ENCODE data around the gene MYL5.
"Not testable (repeated sequence)": the region's sequence is repeated elsewhere in the genome, so short reads cannot be mapped to it uniquely, and the experiment has no call there.

Gene MYL5

DNA sequence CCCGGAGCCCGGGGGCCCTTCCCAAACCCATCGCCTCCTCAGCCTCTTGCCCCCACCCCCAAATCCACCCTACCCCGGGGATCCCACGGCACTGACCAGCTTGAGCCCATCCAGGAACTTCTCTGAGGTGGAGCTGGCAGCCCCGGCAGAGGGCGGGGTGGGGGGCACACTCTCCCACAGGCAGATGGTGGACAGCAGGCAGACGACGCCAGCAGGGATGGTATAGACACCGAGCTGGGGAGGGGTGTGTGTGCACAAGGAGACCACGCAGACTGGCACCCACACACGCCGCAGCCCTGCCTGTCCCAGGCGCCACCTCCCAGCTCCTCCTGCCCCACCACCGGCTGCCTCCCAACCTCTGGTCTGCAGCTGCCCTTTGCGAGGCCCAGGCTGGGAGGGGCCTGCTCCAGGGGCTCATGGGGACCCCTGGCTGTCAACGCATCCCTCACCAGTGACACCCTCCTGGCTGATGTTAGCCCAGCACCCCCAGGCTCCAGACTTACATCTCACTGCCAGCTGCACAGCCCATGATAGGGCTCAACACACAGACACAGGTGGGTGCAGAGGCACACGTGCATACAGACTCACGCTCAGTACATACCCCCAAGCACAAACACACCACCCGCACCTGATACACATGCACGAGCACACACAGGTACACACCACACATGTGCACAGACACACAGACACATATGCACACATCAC, 10.4 kb downstream of the MYL5 start:
- DNase-seq (ENCODE audit: low spot score): no peak

DNA sequence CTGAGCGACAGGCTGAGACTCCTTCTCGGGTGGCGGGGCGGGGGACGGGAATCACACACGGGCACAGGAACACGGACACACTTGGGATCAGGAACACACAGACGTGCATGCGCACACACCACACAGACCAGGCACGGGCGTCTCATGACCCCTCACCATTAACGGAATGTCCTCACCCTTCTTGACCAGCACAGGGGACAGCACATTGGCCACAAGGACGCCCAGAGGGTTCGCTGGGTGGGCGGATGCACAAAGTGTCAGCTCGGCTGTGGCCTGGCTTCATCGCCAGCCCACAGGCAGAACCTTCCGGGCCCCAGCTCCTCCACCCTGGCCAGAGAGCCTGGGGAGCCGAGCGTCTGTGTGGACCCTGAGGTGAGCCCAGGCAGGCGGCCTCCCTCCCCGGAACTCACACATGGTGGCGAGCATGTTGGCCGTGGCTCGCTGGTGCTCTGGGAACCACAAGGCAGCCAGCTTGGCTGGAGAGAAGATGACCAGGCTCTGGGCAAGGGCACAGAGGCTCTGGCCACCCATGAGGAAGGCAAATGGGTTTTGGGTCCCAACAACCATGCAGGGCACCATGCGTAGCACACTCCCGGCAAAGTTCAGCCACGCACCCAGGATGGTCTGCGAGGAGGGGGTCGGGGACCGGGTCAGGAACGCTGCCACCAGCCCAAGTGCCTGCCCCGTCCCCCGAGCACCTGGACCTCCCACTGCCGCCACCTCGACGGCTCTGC, 11.5 kb downstream of the MYL5 start:
- no peak for DNase-seq (ENCODE audit: low spot score)

DNA sequence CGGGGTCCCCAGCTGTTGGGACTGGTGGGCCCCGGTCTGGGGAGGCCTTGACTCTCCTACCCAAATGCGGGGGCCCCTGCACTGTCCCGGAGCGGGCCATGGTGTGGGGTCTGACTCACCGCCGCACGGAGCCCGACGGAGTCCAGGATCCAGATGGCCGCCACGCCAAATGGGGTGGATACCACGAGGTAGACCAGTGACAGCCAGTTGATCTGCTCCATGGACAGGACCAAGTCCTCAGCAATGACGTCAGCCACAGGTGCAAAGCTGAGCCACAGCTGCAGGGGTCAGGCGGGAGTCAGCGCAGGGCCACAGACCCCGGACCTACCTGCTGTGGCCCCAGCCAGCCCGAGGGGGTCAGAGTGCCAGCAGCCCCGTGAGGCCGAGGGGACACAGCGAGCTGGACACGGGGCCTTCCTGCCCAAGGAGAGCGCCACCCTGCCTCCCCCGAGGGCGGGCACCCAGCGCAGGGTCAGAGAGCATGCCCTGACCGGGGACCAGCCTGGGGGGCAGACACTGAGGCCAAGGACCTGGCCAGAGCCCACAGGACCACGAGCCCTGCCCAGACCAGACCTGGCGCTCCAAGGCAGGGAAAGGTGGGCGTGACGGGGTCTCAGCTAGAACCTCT, 12.2 kb downstream of the MYL5 start:
- no peak for DNase-seq (ENCODE audit: low spot score)

DNA sequence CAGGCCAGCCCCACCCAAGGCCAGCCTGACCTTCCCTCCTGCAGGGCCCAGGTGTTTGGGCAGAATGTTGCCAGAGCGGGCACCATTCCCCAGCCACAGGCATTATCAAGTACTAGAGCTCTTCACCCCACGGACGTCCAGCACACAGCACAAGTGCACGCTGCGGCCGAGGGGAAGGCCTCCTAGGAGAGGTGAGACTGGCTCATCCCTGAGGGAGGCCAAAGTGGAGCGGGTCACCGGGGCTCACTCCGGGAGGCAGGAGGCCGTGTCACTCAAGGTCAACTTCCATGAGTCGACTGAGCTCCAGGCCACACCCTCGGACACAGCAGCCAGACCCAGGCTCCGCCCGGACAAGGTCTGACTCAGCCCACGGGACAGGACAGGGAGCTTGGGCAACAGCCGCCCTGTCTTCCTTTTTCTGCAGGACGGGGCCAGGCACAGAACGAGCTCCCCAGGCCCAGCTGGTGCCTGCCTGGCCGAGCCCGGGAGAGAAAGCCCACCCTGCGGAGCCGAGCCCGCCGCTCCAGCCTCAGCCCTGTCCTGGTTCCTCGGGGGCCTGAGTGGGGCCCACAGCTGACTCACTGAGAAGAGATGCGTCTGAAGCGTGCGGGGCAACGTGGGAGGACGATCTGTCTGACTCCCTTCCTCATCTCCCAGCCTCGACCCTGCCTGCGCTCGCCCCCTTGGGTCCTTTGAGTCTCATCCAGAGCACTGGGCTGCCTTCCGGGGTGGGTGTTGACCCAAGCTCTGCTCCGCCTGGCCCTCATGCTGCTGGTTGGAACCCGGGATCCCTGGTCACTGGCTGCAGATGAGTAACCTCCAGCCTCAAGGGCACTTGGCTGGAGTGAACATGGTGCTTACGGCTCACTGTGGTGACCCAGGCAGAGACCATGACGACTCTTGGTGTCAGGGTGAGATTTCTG, 13.0 kb downstream of the MYL5 start:
- DNase-seq (ENCODE audit: low spot score): no peak

DNA sequence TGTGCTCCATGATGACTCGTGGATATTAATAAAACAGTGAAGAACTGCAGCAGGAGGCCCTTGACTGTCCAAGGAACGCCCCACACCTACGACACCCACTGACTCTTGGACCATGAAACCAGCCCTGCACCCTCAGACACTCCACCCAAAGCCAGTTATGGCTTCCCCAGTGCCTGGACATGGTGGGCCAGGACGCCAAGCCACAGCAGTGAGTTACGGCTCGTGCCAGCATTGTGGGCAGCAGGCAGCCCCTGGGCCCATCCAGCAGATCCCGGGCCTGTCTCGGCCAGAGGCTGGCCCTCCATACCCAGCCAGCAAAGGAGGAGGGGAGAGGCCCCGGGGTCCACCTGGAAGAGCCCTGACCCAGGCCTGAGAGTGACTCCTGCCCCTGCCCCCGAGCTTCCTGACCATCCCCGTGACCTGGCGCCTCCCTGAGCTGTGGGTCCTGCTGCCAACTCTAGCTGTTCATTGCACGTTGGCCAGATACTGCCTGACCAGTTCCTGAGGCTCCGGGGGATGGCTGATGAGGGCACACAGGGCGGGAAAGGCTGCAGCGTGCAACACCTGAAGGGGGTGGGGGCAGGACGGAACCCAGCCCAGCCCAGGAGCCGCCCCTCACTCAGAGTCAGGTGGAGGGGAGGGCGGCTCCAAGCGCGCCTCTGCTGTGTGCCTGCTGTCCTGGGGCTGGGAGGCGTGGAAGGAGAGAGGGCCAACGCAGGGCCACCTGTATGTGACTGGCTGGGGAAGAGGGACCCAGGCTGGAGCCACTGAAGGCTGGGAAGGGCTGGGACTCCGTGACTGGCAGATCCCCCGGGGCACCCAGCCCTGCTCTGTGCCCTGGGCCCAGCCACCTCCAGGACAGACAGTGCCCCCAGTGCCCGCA, 13.9 kb downstream of the MYL5 start:
- no peak for DNase-seq (ENCODE audit: low spot score)

DNA sequence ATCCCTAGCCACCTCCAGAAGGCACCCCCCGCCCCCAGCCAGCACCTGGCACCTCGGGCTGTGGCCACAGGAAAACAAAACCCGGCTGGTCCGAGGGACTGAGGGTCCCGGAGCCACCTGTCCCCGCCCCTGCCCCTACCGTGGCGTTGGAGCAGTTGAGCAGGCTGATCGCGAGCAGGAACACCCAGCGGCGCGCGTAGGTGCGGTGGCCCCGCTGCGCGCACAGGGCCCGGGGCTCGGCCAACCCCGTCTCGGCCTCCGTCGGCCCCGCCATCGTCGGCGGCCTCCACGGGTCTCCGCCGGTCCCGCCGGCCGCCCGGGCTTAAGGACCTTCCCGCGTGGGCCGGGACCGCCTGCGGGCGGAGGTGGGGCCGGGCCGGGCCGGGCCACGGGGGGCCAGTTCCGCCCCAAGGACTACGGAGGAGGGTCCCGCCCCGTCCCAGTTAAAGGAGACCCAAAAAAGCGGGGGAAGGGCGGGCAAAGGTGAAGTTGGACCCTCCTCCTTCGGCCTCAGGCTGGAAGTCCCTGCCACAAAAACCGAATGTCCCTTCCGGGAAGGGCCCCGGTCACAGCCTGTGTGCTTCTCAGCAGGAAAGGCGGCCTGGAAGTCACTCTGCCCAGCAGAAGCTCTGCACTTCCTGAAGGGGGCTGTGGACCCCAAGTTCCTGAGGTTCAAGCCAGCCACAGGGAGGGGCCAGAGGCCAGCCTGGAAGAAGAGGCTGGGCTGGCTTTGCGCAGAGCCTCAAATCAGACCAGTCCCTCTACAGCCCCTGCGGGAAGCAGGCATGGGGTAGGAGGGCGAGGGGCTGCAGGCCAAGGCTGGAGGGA, 14.7 kb downstream of the MYL5 start, which contains the start of gene SLC49A3:
TSS of gene SLC49A3 (minus strand) at position 298 of the 828 bp plus-strand sequence. CDS start at position 274, 24 bp downstream.
- DNase-seq (ENCODE audit: low spot score): no peak

DNA sequence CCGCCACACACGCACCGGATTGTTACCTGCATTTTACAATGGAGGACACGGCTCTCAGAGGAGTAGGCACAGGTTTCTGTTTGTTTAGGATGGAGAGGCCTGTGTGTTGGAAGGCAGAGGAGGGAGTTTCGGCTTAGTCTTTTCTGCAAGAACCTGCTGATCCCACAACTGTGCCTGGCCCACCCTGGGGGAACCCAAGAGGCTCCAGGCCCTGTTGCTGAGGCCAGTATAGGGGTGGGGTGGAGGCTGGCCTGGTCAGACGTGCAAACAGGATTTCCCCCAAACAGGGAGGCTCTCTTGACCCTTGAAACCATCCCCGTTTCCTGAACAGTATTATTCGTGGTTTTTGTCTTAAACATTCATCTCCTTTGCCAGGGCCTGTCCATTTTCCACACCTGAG, 15.4 kb downstream of the MYL5 start:
- no peak for DNase-seq (ENCODE audit: low spot score)

DNA sequence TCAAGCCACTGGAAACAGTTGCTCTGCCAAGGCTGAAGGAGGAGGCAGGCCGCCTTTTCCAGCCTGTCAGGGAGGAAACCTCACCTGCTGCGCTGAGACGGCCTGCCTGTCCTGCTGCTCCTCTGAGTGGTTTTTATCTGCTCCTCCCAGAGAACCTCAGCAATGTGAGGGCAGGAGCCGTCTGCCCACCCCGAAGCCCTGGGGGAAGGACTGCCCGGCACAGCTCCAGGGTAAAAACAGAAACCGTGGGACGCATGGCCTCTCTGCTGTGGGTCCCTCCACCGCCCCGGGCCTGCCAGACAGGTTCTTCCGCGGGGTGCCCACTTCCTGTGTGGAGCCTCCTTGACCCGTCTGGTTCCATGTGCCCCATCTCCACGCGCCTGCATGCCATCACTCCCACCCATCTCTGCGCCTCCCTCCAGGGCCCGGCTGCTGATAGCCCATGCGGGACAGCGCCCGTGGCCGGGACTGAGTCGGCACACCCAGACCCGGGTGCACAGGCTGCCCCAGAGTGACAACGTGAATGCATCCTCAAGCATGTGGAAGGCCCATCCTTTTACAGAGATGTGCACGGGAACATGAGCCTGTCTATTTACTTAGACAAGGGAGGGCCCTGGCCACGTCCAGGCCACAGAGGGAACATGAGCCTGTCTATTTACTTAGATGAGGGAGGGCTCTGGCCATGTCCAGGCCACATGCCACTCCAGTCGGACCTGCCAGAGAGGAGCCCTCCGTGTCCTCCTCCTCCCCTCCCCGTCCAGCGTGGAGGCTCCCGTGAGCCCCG, 18.6 kb downstream of the MYL5 start:
- no peak for DNase-seq (ENCODE audit: low spot score)

DNA sequence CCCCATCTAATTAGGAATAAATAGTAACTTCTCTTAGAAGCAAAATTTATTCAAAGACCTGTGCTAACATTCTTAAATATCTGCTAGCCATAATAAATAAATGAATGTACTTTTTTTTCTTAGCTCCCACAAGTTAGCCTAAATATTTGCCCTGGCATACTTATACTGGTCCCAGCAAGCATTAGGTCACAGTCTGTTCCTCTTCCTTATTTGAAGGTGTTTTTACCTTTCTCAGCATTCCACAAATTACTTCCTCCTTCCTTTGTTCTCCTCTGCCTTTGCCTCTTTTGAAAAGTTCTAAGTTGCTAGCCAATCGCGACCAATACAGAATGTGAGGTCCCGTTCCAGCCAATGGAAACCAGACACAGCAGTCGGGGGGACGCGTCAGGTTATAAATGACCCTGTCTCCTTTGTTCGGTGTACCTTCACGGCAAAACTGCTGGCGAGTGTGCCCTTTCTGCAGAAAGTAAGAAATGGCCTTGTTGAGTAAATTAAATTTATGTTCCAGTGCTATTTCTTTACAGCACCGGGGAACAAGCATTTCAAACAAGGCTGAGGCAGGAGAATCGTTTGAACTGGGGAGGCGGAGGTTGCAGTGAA, 20.1 kb downstream of the MYL5 start:
- DNase-seq (ENCODE audit: low spot score): not testable (repeated sequence)

DNA sequence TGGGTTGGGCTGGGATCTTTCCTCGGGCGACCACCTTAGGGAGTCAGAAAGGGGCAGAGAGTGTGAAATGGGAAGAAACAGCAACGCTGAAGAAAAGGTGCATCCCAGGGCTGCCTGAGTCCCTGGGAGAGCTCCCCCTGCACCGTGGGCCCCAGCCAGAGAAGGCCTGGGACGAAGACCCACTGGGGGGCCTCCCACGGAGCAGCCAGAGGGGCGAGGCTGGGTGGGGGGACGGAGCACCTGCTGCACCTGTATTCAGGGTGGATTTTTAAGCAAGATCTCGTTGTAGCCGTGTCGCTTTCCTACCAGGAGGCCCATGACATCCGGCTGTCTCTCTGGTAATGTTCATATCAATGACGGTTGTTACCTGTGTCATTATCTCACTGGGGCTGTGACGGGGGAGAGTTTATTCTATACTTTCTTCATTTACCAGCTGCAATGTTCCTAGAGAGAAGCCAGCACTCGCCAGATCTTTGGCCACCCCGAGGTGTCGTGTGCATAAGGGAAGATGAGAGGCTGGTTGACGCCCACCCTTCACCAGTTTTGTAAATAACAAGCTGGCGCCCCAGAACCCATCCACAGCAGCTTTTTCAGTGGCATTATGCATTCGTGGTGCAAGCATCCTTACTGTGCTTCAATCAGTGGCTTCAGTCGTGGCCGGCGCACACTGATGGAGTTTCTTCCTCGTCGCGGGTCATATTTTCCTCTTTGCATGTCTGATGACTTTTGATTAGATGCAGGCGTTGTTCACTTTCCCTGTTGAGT, 25.7 kb downstream of the MYL5 start:
- no peak for DNase-seq (ENCODE audit: low spot score)

DNA sequence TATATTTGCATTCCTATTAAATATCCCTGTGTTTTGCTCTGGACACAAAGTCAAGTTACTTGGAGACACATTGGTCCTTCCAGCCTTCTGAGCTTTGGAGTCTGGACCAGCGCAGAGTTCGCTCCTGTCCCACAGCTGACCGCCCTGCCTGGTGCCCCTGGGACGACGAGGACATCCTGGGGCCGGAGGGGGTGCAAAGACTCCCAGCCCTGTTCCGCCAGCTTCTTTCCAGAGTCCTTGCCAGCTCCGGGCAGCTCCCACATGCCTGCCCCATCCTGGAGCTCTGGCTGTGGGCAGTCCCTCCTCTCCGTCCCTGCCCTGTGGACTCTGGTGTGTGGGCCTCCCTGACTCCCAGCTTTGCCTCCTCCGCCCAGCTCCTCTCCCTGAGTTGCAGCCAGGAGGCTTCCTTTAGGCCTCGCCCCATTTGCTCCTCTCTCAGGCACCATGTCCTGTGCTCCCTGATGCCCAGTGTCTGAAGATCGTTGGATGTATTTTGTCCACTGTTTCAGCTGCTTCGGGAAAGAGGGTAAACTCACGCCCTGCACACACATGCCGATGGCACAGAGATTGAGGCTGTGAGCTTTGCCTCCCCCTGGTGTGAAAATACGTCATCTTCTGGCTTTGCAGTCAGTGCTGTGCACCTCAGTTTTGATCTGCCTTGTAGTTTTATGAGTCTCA, 26.4 kb downstream of the MYL5 start:
- DNase-seq (ENCODE audit: low spot score): no peak

DNA sequence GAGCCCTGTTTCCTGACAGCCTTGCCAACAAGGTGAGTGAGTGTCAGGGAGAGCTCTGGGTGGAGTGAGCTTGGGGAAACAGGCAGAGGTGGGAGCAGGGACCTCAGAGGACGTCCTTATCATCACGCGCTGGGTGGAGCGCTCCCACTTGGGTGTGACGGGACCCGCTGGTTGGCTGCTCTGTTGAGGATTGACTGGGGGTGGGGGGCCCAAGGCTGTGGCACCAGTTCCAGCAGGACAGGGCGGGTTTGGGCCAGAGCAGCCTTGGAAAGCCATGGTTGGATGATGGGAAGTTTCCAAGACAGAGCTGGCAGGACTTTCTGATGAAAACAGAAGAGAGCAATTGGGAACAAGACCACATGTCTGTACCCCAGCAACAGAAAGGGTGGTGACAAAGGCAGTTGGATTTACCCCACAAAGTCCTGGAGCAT, 28.3 kb downstream of the MYL5 start:
- no peak for DNase-seq (ENCODE audit: low spot score)

DNA sequence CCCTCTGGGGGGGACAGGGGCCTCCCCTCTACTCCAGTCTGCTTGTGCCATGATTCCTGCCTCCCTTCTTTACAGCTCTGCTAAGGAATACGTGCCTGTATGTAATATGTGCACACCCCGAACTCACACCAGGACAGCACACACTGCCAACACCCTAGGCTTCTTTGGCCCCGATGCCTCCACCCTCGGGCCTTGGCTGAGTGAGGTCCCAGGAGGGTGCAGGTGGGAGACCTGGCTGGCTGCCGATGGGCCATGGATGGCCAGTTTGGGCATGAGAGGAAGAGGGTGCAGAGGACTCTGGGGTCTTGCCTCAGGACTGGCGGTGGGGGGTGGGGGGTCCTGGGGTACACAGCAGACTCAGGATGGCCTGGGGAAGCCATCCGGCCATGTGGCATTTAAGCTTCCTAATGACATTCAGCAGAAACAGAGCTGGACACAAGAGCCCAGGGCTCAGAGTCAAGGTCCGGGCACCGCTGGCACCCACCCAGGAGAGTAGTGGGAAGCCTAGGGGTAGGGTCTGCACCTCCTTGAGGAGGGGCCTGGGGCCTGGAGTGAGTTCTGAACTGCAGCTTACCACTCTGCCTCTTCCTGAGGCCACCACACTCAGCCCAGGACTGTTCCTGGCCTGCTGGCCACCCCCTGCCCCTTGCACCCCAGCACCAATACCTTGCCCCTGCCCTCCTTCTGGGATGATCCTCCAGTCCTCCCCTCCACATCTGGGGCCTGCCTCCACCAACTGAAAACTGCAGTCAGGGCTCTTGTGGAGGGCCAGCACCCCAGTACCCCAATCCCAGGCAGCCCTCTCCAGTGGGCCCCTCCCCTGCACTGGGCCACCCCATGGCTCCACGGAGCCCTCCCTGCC, 29.2 kb downstream of the MYL5 start:
- DNase-seq (ENCODE audit: low spot score): no peak

DNA sequence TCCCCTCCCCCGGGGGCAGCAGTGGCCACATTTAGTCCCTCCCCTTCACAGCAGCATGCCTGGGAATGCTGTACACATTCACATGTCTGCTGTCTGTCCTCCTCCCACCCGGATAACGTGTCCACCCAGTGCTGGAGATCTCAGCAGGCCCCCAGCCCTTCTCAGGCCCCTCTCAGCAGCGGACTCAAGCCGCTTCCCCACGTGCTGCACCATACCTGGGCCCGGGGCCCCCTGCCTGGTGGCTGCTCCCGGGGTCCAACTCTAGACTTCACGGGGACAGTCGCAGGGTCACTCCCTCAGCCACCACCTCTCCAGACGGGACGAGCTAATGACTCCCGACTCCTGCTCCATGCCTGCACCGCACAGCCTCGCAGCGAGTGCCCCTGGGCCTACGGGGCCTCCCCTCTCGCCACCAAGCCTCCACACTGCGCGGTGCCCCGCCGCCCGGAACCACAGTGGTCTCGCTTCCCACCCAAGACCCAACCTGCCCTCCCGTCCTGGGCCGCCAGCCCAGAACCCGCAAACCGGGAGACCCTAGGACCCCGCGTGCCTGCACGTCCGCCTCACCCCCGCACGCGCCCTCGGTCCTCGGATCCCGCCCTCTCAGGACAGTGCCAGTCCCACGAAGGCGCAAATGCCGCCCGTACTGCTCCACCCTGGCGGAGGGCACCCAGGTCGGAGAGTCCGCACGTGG, 30.0 kb downstream of the MYL5 start:
- DNase-seq (ENCODE audit: low spot score): no peak

DNA sequence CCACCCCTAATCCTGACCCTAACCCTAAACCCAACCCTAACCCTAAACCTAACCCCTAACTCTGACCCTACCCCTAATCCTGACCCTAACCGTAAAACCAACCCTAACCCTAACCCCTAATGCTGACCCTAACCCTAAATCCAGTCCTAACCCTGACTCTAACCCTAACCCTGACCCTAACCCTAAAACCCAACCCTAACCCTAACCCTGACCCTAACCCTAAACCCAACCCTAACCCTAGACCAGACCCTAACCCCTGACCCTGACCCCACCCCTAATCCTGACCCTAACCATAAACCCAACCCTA, 30.6 kb downstream of the MYL5 start:
- no peak for DNase-seq (ENCODE audit: low spot score)

All from activated CD4-positive, alpha-beta T cell treated with anti-CD3 and anti-CD28 coated beads, Interleukin-2, Interleukin-4, amounts not matched to agents 100 ng/mL and 50 ng/mL, durations not matched to agents 16 hours and 8 hours (primary cell).